Dermis microvascular lymphatic vessel endothelial cell (primary cell): ENCODE data around the gene OSGIN1. TPM values are rescaled to one million over a fixed set of nuclear protein-coding genes. Genes with fewer than 3 reads are reported as not detected.
"Not testable (repeated sequence)": the region's sequence is repeated elsewhere in the genome, so short reads cannot be mapped to it uniquely, and the experiment has no call there.

ENCODE experiments used
- DNase-seq, 2 donors: peaks; one replicate each; pipeline versions ENCODE4 v3.0.0 to v3.0.0-alpha.2; 2010; ENCODE audit warnings: low read depth in 2 of 2
- total RNA-seq: library from RNA; depleted of rRNA; stranded (reverse); fragments of >200 nt; gene quantifications from 2 replicates; pipeline ENCODE4 v1.2.1, GENCODE V29; 2014

Gene OSGIN1
- total RNA-seq, 1 donor from 2014 or later, result 0.77 TPM

- no peak for DNase-seq
These were observed 12.2 kb upstream of the OSGIN1 start for GRCh38 chr16:83940630-83941378.

- DNase-seq, result not testable (repeated sequence)
These were observed 11.5 kb upstream of the OSGIN1 start for GRCh38 chr16:83941546-83941945.

- DNase-seq, result no peak
These were observed 11.0 kb upstream of the OSGIN1 start for GRCh38 chr16:83942074-83942473.

GRCh38 chr16:83942815-83943515, 10.1 kb upstream of the OSGIN1 start:
- no peak for DNase-seq

- no peak for DNase-seq
These were observed 9.5 kb upstream of the OSGIN1 start for GRCh38 chr16:83943516-83944050.

GRCh38 chr16:83945587-83945986, 7.5 kb upstream of the OSGIN1 start:
- DNase-seq, result no peak

- no peak for DNase-seq
These were observed 6.8 kb upstream of the OSGIN1 start for GRCh38 chr16:83946154-83946780.

- DNase-seq, result no peak
These were observed 6.1 kb upstream of the OSGIN1 start for GRCh38 chr16:83946781-83947566.

- no peak for DNase-seq
These were observed 5.3 kb upstream of the OSGIN1 start for GRCh38 chr16:83947642-83948234.

- DNase-seq, result no peak
These were observed 3.9 kb upstream of the OSGIN1 start for GRCh38 chr16:83948914-83949723.

GRCh38 chr16:83949724-83950001, 3.4 kb upstream of the OSGIN1 start:
- no peak for DNase-seq

- not testable (repeated sequence) for DNase-seq
These were observed 2.1 kb upstream of the OSGIN1 start for GRCh38 chr16:83950862-83951399.

- DNase-seq, result no peak
These were observed 1.5 kb upstream of the OSGIN1 start for GRCh38 chr16:83951544-83951943.

GRCh38 chr16:83952587-83952939, 477 bp upstream of the OSGIN1 start:
- peak in 1 of 2 donors; percentile 1 for DNase-seq

- peak in 1 of 2 donors; percentile 49 for DNase-seq
These were observed 946 bp downstream of the OSGIN1 start for GRCh38 chr16:83953796-83954576.

GRCh38 chr16:83954577-83955016, 1.6 kb downstream of the OSGIN1 start:
- DNase-seq, result peak in 1 of 2 donors; percentile 53

- no peak for DNase-seq
These were observed 2.4 kb downstream of the OSGIN1 start for GRCh38 chr16:83955218-83956130.
